Suppressor macrophage treated with lipopolysaccharide for 4 hours (primary cell): ENCODE data around the gene AOAH.

Experiments
- DNase-seq: peaks from one replicate; pipeline ENCODE4 v3.0.0-alpha.2; 2020

The AOAH gene

GRCh38 chr7:36626111-36626510, 98.2 kb downstream of the AOAH start:
- DNase-seq = no peak

DNA sequence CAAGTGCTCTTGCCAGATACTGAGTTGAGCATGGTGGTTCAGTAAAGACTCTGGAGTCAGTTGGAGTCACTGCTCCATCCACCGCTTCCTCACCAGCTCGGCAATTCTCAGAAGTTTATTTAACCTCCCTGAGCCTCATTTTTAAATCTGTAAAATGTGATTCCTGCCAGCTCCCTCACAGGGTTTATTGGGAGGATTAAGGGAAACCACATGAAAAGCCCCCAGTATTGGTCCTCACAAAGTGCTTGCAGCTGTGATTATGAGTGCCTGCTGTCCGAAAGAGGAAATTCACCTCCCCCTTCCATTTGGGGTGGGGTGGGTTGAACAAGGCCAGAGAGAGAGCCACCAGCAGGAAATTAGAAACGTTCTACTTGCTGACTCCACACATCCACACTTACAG, 99.0 kb downstream of the AOAH start:
- peak; percentile 7 for DNase-seq

DNA sequence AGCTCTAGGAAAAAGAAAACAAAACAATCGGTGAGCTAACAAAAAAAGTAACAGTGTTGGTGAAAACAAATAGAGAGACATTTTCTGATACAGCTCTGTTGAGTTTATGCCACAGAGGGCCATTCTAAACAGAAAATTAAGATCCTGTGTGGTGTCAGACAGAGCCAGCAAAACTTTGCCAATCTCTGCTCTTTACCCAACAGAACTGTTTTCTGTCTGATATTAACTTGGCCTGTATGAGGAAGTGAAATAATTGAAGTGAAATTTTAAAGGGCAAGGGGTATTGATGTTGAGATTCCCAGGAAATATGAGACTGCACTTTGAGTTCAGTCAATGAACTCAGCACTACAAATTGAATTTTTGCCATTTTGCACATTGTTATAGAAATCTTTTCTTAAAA, 101.0 kb downstream of the AOAH start:
- DNase-seq = peak; percentile 61

DNA sequence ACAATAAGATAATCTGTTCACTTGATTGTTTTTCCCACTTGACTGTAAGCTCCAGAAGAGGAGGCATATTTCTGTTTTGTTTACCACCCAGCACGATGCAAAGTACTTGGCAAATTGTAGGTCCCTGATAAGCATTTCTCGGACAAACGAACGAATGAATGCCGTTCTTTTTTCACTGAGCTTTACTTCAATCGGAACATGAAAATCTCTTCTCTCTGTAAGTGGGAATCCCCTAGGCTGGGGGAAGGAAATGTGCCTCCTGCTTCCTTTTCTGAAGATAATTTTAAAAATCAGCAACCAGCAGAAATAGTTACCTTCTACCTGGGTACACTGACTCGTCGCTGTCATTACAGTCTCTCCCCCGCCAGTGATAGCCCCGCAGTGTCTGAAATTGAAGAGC, 102.9 kb downstream of the AOAH start:
- no peak for DNase-seq

DNA sequence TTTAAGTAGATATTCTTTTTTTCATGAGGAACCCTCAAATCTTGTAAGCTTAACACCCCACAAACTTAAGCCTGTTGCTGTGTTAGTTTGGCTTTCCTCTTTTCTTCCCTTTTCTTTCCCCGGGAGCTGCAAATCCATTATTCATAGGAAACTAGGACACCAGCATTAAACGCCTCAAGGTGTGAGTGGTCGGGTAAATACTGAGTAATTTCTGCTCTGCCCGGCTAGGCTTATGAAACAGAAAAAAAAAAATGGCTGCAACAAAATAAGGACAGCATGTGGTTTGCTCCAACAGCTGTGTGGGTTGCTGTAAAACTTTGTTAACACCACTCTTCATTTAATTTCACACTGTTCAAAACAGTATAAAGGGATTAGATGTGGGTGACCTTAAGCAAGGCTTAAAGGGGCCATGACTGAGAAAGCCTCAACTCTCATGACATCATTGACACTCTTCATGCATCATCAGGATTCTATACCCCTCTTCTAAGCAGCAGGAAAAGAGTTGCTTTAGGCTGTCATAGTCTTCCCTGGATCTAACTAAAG, 104.1 kb downstream of the AOAH start:
- no peak for DNase-seq

GRCh38 chr7:36617408-36617807, 106.9 kb downstream of the AOAH start:
- DNase-seq = no peak

DNA sequence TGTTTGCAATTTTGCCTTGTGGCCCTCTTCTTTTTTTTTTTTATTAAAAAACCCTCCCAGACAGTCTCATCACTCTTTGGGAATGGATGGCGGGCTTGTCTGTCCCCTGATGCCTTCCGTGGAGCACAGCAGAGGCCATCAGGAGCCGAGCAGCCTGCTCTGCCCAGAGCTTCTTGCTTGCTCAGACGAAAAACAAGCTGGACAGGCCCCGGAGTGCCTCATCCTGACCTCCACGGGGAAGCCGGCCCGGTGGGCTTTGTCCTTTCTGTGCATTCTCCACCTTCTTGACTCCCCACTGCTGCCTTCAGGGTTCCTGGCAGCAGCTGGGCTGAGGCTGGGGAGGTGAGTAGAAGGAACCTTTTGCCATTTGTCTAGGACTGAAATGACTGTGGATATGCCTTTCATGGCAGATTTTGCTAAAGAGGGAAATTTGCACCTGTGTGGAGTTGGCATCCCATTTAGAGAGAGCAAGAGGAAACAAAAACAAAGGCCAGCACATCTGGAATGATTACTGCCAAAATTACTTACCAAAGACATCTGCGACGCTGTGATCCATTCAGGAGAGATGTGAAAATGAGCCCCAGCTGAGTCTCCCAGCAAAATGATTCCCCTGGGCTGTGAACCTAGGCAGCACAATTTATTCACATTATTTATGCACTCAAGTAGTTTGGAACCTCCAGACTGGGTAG, 108.3 kb downstream of the AOAH start:
- no peak for DNase-seq

DNA sequence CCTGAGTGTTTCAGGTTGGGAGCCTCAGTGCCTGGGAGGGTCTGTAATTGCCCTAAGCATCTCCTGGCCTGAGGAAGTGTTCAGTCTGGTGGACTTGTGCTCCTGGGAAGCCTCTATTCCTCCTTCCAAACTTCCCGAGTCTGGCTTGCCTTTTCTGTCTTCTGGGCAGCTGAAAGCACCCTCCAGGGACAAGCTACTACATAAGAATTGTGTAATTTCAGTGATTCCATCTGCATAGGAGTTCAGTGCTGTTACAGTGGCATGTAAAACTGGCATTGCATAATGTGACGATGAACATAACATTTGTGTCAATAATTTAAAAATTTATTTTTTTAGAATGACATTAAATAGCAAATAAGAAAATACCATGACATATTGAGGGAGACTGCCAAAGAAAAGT, 109.3 kb downstream of the AOAH start:
- no peak for DNase-seq

- peak; percentile 30 for DNase-seq
Observed at GRCh38 chr7:36613031-36613614, 111.2 kb downstream of the AOAH start.

GRCh38 chr7:36611703-36612102, 112.6 kb downstream of the AOAH start:
- DNase-seq = no peak

GRCh38 chr7:36607721-36608095, 116.6 kb downstream of the AOAH start:
- no peak for DNase-seq

- DNase-seq = no peak
Observed at GRCh38 chr7:36606976-36607720, 117.1 kb downstream of the AOAH start.

- DNase-seq = no peak
Observed at GRCh38 chr7:36606153-36606975, 117.9 kb downstream of the AOAH start.

DNA sequence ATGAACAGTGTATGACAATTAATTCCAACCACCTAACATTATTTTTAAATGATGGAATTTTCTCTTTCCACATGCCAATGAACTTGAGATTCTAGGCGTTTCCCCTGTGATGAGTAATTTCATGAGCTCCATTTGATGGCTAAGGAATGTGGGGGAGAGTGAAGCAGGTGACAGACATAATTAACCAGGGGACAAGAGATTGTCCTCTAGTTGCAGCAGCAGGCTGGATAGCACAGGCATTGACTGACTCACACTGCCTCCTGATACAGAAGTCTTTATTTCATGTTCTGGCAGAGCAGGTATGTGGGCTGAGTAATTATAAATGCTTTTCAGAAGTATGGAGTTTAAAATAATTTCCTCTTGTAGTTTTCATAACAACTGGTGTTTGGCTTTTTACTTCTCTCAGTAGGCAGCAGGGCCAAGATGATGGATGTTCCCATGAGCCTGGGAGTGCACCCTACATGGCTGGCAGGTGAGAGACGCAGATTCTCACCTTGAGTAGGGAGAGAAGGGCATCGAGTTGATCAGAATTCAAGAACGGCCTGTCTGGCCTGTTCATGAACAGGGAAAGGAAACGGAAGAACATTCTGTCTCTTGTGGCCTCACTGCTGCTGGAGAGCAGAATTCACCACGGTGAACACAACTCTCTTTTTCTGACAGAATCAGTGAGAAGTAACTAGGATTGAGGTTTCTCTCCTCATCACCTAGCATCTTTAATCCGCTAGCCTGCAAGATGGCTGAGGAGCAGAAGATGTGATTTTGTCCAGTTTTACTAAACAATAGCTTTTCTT, 118.8 kb downstream of the AOAH start:
- DNase-seq = no peak

DNA sequence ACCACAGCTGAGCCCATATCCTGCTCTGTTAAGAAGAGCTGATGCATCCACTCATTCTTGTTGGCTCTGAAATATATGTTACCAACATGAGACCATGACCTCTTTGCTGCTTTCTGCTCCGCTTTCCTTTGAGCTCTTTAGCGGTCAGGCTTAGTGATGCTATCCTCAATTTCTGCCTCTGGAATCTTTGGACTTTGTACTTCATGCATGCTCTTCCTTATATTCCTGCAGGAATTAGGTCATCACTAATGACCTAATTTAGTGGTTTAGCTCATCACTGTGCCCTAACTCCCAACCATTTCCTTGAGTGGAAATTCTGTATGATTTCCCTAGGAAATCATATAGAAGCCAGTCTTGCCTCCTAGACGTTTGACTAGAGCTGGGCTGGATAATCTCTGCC, 119.5 kb downstream of the AOAH start:
- no peak for DNase-seq

- no peak for DNase-seq
Observed at GRCh38 chr7:36602934-36603887, 121.1 kb downstream of the AOAH start.

GRCh38 chr7:36602511-36602910, 121.8 kb downstream of the AOAH start:
- DNase-seq = no peak

DNA sequence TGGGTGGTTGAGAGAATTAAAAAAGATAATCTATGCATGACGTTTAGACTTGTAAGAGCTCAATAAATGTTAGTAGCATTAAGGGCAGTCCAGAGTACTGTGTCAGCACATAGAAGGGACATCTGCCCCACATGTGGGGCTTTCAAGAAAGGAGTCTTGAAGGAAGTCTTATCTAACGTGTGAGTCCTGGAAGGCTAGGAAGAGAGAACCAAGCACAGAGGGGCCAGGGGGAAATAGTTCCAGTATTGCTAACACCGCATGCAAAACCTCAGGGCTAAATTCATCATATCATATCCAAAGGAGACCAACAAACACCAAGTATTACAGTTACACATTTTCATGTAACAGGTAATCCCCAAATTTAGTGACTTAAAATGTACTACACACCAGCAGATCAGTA, 122.7 kb downstream of the AOAH start:
- DNase-seq = no peak

DNA sequence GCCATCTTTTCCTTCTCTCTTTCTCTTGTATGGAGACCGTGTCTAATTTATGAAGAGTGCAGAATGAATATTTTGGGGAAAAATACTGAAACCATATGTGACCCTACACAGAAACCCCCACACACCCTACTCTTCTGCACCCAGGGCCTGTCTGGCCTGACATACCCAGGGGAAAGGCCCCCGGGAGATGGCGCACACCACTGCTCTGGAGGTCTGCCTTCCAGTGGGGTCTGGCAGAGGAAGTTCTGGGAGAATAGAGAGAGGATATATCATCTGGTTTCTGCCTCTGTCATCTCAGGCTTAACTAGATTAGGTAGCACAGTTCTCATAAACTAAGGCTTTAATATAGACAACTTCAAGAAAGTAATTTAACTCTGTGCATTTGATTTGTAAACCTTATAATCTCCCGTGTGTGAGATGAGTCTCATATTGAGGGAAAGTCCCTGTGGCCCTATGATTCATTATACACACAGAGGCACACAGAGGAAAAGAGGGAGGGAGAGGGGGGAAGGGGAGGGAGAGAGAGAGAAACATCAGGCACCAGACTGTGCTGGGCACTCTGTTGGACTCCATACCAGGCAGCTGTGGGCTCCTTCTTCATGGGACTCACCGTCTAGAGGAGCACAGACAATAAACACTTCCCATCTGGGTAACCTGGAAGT, 123.3 kb downstream of the AOAH start:
- peak; percentile 46 for DNase-seq

- DNase-seq = no peak
Observed at GRCh38 chr7:36600314-36600682, 124.0 kb downstream of the AOAH start.
